ENCODE results near the gene GGCX.

Gene GGCX

DNA sequence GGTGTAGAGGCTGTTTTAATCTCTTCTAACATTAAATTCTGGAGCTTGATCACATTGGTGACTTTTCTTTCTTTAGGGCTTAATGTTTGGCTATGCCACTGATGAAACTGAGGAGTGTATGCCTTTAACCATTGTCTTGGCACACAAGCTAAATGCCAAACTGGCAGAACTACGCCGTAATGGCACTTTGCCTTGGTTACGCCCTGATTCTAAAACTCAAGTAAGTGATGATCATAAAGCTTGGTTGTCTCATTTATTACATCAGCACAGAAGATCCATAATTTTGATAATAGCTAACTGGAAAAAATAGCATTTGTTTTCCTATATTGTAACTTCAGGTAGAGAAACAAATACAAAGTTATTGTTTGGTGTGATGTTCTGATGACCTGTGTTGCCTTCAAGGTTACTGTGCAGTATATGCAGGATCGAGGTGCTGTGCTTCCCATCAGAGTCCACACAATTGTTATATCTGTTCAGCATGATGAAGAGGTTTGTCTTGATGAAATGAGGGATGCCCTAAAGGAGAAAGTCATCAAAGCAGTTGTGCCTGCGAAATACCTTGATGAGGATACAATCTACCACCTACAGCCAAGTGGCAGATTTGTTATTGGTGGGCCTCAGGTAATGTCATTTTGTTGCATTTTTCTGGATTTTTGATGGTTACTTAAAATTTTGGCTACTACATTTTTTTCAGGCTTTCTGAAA, 19.4 kb downstream of the GGCX start:
- no peak for DNase-seq (ENCODE audit: low spot score)

DNA sequence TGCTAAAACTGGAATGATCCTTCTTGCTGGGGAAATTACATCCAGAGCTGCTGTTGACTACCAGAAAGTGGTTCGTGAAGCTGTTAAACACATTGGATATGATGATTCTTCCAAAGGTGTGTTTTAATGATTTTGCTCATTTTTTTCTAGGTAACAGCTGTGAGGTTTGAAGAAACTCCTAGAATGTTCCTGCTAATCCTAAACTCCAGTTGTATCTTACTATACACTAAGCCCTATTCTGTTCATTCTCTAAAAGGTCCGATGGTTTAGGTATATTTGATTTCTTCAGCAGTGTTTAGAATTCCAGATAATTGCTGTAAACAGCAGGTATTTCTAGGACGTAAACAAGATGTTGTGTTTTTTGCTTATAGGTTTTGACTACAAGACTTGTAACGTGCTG, 20.0 kb downstream of the GGCX start:
- DNase-seq (ENCODE audit: low spot score) = no peak

DNA sequence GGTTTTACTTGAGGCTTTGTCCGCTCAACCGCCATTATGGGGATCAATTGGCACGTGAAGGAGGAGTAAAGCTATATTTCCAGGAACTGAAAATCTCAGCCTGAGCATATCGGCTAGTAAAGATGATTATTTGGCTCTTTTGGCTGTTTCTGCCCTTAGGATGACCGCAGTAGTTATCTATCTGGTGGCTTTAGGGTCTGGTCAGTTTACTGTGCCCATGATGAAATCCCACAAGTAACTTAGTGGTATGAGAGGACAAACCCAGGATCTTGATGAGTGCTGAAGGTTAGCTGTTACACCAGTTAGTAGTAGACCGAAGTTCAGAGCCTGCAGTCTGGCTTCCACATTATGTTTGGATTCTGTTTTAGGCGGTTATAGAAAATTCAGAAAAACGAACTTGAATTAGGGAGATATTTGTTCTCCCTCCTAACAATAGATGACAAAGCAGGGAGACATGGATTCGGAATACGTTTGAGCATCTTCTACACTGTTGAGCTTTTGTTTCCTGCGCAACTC, 21.1 kb downstream of the GGCX start:
- no peak for DNase-seq (ENCODE audit: low spot score)

DNA sequence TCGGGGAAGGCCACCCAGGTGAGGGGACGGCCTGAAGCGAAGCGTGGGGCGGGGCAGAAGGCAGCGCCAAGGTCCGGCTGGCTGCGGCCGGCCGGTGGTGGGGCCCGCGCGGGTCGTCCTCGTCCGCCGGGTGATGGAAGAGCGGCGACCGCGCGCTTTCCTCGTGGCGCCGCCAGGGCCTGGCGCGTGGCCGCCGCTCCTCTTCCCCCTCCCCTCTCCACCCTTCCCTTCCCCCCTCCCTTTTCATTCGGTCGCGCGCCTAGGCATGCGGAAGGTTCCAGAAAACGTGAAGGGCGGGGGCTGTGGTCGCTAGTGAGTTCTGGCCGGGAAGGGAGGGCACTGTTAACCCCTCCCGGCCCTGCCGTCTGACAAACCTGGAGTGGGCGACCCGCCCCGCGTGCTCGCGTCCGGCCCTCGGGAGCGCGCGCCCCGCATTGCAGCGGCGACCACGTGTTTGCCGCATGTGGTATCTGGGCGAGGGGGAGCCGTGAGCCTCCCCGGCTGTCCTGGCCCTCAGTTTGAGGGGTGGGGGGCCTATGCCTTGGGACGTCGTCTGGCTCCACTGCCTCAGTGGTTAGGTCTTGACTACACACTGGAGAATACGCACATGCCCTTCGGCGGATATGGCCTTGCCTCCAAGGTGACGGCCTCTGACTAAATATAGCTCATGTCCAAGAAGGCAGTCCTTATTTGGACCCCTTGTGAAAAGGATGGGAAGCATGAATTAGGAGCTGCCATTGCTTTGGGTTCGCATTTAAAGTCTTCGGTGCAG, 21.7 kb downstream of the GGCX start:
- DNase-seq (ENCODE audit: low spot score) = peak; percentile 68

DNA sequence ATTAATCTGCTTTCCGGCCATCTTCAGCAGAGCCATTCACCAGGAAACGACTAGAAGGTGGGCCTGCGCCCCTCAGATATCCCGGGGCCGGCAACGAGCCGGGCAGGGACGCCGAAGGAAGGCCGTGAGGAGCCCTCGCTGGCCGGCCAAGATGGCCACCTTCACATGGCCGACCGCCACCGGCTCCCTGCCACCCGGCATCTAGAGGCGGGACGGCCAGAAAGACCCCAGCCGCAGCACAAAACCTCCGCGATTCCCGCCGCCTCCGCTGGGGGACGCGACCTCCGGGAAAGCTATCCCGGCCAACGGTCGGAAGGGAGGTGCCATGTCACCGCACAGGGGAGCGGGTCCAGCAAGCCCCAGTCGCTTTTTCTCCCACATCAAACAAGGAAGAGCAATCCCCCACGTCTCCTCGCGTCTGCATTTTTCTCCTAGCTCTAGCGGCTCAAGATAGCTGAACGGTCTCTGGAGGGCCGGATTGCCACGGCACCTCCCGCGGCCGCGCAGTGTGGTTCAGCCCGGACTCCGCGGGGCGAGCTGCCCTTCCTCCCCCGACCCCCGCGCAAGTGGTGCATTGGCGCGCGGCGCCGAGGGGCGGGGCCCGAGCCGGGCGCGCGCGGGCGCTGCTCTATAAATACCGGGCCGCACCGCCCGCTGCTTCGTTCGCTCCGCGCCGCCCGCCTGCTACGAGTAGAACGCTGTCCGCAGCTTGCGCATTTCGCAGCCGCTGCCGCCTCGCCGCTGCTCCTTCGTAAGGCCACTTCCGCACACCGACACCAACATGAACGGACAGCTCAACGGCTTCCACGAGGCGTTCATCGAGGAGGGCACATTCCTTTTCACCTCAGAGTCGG, 22.6 kb downstream of the GGCX start, which contains the start of gene MAT2A:
TSS of gene MAT2A (plus strand) at position 662 of the 854 bp plus-strand sequence. CDS start at position 782, 120 bp downstream.
- peak; percentile 89 for DNase-seq (ENCODE audit: low spot score)

DNA sequence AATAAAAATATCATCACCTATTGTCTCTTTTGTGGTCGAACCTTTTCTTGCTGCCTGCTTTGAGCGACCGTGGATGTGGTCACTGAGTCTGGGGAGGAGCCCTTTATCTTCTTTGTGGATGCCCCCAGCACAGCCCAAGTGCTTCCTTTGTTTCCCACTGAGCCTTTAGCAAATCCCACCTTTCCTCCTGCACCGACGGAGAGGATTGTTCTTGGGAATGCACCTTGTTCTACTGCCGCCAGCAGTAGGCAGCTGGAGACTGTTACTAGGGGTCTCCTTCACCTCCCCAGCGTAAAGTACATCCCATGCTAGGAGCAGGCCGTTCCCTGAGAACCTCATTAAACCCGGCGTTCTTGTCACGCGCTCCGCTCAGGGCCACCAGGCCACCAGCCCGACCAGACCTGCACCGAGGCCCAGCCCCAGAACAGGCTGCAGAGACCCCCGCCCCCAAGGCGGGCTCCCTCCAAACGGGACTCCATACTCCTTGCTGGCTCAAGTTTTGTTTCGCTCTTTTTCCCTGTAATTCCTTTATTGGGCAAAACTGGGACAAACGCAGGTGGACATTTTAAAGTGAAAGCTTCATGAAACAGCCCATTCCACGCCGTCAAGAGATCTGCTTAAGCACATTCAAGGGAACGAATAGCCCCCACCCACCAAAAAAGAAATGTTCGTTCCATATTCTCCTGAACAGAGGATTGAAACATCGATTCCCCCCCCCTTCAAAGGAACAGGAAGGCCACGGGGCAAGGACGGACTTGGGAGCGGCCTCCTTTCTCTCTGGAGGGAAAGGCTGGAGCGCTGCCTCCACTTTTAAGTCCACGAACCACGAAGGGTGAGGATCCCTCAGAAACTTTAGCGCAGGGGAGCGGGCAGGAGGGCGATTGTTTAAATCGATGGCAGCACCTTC, 23.4 kb downstream of the GGCX start:
- DNase-seq (ENCODE audit: low spot score) = no peak

DNA sequence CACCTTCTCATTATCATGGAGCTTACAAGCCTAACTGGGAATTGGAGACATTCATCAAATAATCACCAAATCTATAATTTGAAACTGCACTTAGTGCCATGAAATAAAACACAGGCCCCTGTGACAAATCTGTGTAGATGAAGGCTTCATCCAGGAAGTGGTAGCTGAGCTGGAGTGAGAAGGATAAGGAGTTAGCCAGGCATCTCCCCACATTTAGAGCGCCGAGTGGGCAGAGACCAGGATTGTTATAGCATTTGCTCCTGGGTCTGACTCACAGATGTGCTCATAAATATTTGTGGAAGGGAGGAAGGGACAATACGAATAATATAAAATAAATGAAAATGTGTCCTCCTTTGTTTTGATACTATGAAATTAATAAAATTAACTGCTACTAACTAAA, 24.8 kb downstream of the GGCX start:
- no peak for DNase-seq (ENCODE audit: low spot score)

DNA sequence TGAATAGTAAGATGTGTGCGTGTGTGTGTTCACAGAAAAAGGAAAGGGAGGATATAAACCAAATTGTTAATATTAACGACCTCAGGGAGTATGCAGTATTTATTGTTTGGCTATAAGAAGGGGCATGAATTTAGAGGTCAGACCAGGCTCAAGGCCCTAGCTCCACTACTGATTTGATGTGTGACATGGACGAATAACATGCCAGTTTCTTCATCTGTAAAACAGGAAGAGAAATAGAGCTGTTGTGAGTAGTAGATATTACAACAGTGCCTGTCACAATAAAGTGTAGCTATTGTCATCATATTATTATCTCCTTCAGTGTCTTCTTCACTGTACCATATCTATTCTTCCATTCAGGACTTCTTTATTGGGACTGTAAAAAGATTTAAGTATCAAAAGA, 26.4 kb downstream of the GGCX start:
- no peak for DNase-seq (ENCODE audit: low spot score)

DNA sequence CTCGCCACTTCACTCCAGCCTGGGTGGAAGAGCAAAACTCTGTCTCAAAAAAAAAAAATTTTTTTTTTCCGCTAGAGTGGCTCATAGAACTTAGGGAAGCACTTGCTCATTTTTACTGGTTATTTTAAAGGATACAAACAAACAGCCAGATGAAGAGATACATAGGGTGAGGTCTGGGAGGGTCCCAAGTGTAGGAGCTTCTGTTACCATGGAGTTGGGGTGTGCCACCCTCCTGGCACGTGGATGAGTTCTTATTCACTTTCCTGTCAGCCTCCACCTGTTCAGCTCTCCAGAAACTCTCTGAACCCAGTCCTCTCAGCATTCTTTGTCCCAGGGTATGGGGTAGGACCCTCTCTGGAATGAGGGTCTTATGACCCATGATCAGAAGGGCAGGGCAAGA, 27.2 kb downstream of the GGCX start:
- no peak for DNase-seq (ENCODE audit: low spot score)

DNA sequence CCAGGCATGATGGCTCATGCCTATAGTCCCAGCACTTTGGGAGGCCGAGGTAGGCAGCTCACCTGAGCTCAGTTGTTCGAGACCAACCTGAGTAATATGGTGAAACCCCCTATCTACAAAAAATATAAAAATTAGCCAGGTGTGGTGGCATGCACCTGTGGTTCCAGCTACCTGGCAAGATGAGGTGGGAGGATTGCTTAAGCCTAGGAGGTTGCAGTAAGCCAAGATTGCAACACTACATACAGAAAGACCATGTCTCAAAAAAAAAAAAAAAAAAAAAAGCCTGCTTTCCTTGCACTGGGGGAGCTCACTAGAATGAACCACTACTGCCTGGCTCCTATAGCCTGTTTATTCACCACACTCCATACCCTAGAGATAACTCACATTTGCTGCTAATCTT, 29.7 kb downstream of the GGCX start:
- no peak for DNase-seq (ENCODE audit: low spot score)

DNA sequence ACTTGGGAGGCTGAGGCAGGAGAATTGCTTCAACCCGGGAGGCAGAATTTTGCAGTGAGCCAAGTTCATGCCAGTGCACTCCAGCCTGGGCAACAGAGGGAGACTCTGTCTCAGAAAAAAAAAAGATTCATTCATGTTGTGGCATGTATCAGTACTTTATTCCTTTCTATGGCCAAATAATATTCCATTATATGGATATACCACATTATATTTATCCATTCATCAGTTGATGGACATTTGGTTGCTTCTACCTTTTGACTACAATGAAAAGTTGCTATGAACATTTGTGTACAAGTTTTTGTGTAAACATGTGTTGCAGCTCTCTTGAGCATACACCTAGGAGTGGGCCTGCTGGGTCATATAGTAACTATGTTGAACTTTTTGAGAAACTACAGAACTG, 31.5 kb downstream of the GGCX start:
- no peak for DNase-seq (ENCODE audit: low spot score)

DNA sequence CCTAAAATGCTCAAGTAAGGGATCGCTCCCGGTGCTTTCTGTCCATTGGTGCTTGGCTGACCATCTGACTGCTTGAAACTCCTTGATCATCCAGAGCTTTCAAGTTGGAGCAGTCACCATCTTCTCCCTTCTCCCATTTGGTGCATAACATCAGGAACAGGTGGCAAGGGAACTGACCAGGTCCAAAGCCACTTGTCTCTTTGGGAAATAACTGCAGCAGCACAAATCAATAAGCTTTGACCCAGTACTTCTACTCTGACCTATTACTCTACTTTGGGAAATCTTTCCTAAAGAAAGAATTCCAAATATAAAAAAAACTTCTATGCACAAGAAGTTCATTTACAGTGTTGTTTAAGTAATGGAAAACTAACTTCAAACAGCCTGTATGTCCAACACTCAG, 32.9 kb downstream of the GGCX start:
- no peak for DNase-seq (ENCODE audit: low spot score)

DNA sequence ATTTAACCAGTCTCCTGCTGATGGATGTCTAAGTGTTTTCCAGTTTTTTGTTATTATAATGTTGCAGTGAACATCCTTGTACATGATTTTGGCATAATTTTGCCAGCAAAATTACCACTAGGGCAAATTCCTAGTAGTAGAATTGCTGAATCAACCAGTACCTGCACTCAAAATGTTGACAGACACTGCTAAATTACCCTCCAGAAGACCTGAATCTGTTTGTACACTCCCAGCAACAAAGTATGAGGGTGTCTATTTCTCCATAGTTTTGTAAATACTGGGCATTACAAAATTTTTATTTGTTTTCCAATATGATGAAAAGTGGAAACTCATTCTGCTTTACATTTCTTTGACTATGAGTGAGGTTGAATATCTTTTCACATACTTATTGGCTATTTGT, 33.5 kb downstream of the GGCX start:
- no peak for DNase-seq (ENCODE audit: low spot score)

DNA sequence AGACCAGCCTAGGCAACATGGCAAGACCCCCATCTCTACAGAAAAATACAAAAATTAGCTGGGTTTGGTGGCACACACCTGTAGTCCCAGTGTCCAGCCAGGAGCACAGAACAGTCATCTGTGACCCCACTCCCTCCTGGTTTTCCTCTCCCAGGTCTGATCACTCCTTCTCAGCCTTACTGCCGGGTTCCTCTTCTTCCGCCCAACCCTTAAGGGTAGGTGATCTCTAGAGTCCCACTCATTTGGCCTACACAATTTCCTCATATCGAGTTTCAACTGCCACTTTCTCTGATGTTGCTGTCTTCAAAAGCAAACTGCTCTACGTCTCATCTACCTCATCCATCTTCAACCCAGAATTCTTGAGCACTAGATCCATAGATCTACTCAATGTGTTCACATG, 35.7 kb downstream of the GGCX start:
- DNase-seq (ENCODE audit: low spot score) = no peak

DNA sequence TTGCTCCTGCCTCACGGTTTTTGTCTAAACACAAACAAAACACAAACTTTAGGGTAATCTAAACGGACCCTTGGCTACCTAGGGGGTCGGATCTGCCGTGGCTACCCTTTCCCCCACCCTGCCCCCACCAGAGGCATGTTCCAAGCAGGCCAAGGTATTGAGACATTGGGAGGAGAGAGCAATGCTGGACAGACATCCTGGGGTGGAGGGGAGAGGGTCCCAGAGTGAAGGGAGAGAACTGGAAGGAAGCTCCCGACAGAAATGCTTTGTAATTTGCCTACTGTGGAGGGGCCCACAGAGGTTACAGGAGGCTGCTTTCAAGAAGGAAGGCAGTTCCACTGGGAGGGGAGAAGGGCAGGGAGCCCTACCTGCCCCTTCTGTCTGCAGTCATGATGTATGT, 36.3 kb downstream of the GGCX start:
- no peak for DNase-seq (ENCODE audit: low spot score)

DNA sequence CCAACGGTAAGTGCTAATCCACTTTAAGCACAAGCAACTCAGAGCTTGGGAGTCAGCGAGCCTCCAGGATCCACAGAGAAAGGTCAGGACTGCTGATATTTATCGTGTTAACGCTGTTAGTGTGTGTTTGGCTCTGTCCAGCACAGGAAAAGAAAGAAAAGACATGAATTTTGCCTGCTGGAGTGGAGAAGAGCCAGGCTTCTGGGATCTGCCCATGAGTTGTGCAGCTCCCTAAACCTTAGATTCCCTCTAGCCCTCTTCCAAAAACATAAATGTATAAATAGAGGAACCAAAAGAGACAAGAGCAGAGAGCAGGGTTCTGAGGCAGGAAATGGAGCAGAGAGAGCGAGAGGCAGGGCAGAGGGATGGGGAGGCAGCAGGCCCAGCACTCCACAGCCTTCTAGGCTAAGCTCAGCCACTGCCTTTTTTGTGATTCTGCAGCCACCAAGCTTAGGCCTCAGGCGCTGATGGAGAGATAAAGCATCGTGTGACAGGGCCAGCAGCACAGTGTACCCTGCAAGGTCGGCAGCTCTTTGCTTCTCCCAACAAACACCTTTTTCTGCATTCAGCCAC, 36.9 kb downstream of the GGCX start:
- no peak for DNase-seq (ENCODE audit: low spot score)

DNA sequence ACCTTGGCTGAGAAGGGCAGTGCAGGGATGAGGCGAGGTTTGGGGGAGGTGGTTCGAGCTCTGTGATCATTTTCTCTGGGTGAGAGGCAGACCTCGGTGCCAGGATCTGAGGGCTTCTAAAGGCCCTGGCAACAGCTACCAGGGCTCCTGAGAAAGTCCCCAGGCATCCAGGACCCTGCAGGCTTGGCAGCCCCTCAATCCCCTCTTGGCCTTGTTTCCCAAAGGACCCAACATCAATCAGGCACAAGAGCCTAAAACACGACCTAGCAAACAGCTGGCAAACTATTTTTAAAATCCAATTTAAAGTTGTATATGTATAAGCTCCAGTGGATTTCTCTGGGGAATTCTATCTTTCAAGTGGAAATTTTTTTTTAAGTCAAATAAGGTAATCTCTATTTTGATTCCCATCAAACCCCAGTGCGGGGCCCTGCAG, 37.4 kb downstream of the GGCX start:
- DNase-seq (ENCODE audit: low spot score) = no peak

DNA sequence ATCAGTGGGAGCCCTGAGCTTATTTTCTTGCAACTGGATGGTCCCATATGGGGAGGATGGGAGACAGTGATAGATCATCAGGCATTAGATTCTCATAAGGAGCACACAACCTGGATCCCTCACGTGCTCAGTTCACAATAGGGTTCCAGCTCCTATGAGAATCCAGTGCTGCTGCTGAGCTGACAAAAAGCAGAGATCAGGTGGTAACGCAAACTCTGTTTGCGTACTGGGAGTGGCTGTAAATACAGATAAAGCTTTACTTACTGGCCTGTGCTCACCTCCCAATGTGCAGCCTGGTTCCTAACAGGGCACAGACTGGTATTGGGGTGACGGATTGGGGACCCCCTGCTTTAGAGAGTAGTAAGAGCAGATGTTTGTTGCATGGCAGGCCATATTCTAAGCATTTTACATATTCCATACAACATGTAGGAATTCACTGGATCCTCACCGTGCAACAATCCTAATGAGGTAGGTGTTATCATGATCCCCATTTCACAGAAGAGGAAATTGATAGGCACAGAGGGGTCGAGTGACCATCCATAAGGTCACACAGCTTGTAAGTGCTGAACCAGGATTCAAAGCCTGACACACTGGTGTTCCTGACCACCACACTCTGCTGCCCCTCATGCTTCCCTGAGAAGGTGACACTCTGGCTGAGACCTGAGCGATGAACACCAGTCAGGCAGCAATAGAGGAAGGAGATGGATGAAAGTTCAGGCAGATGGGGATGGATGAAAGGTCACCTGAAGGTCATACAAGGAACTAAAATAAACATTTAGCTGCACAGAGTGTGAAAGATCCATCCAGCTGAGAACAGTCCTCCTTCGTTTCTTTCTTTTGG, 38.0 kb downstream of the GGCX start:
- DNase-seq (ENCODE audit: low spot score) = no peak

DNA sequence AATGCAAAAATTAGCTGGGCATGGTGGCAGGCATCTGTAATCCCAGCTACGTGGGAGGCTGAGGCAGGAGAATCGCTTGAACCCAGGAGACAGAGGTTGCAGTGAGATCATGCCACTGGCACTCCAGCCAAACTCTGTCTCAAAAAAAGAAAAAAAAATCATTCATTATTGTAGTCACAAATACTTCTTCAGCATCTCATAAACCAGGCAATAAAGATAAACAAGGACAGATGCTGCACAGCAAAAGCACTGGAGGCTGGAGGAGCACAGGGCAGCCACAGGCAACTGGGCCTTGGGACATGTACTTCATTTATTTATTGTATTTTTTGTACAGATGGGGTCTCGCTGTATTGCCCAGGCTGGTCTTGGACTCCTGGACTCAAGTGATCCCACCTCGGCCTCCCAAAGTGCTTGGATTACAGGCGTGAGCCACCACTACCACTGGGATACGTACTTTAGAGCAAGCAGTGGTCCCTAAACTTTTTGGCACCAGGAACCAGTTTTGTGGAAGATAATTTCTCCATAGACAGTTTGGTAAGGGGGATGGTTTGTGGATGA, 39.1 kb downstream of the GGCX start:
- no peak for DNase-seq (ENCODE audit: low spot score)
